Effector memory CD8-positive, alpha-beta T cell (primary cell): Measurements from ENCODE around the gene AHDC1.

Experiments used
- ATAC-seq: fragments of 150-1000 bp; cut with Tn5 transposase; replicated peaks from 2 replicates; pipeline ENCODE4 v1.10.0; 2021; ENCODE audit warnings: mild to moderate bottlenecking, moderate library complexity
- DNase-seq, 3 experiments: peaks; one replicate each; pipeline ENCODE4 v3.0.0; 2021
- H3K27ac Mint-ChIP-seq, 2 donors: one replicate each; pipeline ENCODE4 v1.8.0; 2022; ENCODE audit warnings: mild to moderate bottlenecking in 2 of 2, mixed read lengths in 2 of 2, moderate library complexity in 2 of 2
- H3K27me3 Mint-ChIP-seq, 2 donors: one replicate each; pipeline ENCODE4 v1.8.0; 2022; ENCODE audit warnings: mixed read lengths in 2 of 2
- H3K36me3 Mint-ChIP-seq: one replicate; pipeline ENCODE4 v1.8.0; 2022; ENCODE audit warnings: mild to moderate bottlenecking, moderate library complexity, mixed read lengths; ENCODE audit not compliant: insufficient read depth
- H3K4me1 Mint-ChIP-seq, 2 donors: one replicate each; pipeline ENCODE4 v1.8.0; 2022; ENCODE audit warnings: low read depth in 2 of 2, mixed read lengths in 2 of 2
- H3K4me3 Mint-ChIP-seq, 2 donors: one replicate each; pipeline ENCODE4 v1.8.0; 2022; ENCODE audit warnings: mild to moderate bottlenecking in 2 of 2, mixed read lengths in 2 of 2, moderate library complexity in 2 of 2
- H3K9me3 Mint-ChIP-seq, 2 donors: one replicate each; pipeline ENCODE4 v1.8.0; 2022; ENCODE audit warnings: mixed read lengths in 2 of 2

AHDC1 gene

DNA sequence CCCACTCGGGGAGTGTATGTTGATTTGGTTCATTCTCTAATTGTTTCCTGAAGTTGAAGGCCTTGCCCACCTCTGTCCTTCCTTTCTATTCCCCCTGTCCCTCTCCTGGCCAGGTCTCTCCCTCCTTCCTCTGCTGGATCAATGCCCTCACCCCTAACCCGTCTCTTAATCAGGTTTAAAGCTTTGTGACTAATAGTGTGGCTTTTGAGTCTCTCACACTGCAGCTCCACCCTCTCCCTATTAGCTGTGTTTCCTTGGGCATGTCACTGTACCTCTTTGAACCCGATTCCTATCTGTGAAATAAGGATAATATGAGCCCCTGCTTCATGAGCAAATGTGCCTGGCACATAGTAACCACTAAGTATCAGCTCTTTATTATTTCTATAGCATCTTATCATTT lies 20.5 kb downstream of the AHDC1 start:
- ATAC-seq (no peak), DNase-seq (no peak)
- H3K4me3 Mint-ChIP-seq, result no peak overlapping the region
- H3K4me1 Mint-ChIP-seq, result peaks cover 9 to 28% of the 10 kb centered on the region in 2 donors
- no peaks in the 10 kb centered on the region for H3K9me3 Mint-ChIP-seq
- H3K27ac Mint-ChIP-seq, result peak overlapping the region; percentile 7 to 35
- no peaks in the 10 kb centered on the region for H3K27me3 Mint-ChIP-seq
- H3K36me3 Mint-ChIP-seq, result peaks cover 8% of the 10 kb centered on the region

DNA sequence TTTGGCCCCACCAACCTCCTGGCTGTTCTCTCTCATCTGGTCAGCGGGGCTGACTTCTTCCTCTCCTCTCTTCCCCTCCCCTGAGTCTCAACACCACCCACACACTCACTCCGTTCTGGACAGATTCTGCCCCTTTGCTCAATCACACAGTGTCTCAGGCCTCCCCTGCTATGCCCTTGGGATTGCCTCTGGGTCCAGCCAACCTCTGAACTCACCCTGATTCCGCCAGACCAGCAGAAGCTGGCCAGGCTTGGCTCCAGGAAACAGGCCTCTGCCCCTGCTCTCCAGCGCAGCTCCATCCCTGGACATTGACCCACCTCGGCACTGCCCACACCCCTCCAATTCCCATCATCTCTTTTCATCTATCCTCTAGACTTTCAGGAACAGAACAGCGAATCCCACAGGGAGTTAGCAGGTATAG lies 22.1 kb downstream of the AHDC1 start:
- H3K9me3 Mint-ChIP-seq, result no peaks in the 10 kb centered on the region
- no peak overlapping the region for H3K4me3 Mint-ChIP-seq
- DNase-seq, result no peak
- H3K27me3 Mint-ChIP-seq, result no peaks in the 10 kb centered on the region
- ATAC-seq, result no peak
- peaks cover 10 to 28% of the 10 kb centered on the region in 2 donors for H3K4me1 Mint-ChIP-seq
- peak overlapping the region in 1 of 2 donors; percentile 50 for H3K27ac Mint-ChIP-seq
- peaks cover 11% of the 10 kb centered on the region for H3K36me3 Mint-ChIP-seq

DNA sequence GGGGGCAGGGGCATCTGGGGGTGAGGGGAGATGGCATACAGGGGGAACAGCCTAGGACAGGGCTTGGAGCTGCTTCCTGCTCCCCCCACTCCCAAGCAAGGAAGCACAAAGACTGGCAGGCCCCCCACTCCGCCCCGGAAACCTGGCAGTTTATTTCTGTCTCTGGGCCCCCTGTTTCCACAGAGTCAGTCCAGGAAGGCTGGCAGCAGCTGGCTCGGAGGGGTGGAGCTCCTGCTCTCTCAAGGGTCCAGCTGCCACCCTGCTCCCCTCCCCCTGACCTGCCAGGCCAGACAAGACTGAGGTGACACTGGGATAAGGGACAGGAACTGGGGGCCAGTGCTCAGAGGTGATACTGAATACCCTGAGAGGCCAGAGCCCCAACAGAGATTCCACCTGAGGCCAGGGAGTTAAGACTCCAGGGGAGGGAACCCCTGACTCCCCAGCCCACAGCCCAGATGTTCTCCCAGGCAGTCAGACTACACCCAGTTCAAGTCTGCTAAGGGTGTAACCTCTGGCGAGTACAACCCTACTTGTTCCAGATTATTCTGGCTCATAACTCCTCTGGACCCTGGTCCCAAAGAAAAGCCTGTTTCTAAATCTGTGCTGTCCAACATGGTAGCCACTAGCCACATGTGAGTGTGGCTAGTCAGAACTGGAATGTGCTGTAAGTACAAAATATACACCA lies 26.3 kb downstream of the AHDC1 start:
- H3K9me3 Mint-ChIP-seq, result no peaks in the 10 kb centered on the region
- H3K4me1 Mint-ChIP-seq, result peaks cover 16 to 31% of the 10 kb centered on the region in 2 donors
- H3K4me3 Mint-ChIP-seq, result no peak overlapping the region
- DNase-seq (no peak), ATAC-seq (no peak)
- peaks cover 14% of the 10 kb centered on the region for H3K36me3 Mint-ChIP-seq
- H3K27ac Mint-ChIP-seq, result peak overlapping the region in 1 of 2 donors; percentile 6
- H3K27me3 Mint-ChIP-seq, result no peaks in the 10 kb centered on the region

DNA sequence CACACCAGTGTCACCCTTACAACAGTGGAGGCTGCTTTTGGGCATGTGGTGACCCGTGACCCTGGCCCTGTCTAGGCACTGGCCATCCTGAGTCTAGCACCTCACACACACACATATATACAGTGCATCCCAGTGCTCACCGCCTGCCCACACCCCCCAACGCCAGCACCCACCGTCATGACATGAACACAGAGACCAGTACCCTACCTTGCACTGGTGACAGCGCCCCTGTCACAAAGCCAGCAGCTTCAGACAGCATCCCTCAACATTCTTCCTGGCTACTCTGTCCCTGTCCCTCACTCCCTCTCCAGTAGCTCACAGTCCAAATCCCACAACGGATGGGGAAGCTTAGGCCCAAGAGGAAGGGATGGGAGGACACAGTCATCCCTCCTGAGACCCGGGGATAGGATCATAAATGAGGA lies 27.1 kb downstream of the AHDC1 start:
- peaks cover 7% of the 10 kb centered on the region for H3K36me3 Mint-ChIP-seq
- H3K9me3 Mint-ChIP-seq, result no peaks in the 10 kb centered on the region
- peaks cover 16 to 34% of the 10 kb centered on the region in 2 donors for H3K4me1 Mint-ChIP-seq
- H3K27ac Mint-ChIP-seq, result no peak overlapping the region
- no peaks in the 10 kb centered on the region for H3K27me3 Mint-ChIP-seq
- no peak for DNase-seq
- no peak for ATAC-seq
- no peak overlapping the region for H3K4me3 Mint-ChIP-seq

DNA sequence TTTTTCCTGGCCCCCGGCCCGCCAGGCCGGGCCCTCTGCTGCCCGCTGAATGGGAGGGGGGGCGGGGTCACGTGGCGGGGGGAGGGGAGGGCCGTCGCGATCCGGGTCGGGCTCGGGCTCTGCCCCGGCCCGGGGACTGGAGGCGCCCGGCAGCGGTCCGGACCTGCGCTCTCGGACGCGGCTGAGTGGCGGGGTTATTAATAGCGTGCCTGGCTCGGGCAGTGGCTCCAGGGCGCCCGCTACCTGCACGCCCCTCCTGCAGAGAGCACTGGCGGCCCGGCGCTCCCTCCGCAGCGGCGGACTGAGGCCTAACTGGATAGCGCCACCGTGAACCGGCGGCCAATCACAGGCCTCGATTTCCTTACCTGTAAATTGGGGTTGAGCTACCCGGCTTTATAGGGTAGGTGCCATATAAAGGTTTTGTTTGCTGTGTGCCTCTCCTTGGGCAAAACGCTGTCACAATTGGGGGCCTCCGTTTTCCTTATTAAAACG lies 28.1 kb downstream of the AHDC1 start:
- DNase-seq (no peak), ATAC-seq (no peak)
- H3K27ac Mint-ChIP-seq, result no peak overlapping the region
- no peaks in the 10 kb centered on the region for H3K27me3 Mint-ChIP-seq
- peak overlapping the region in 1 of 2 donors; percentile 15 for H3K4me3 Mint-ChIP-seq
- H3K36me3 Mint-ChIP-seq, result peaks cover 6% of the 10 kb centered on the region
- peaks cover 13 to 32% of the 10 kb centered on the region in 2 donors for H3K4me1 Mint-ChIP-seq
- H3K9me3 Mint-ChIP-seq, result no peaks in the 10 kb centered on the region

DNA sequence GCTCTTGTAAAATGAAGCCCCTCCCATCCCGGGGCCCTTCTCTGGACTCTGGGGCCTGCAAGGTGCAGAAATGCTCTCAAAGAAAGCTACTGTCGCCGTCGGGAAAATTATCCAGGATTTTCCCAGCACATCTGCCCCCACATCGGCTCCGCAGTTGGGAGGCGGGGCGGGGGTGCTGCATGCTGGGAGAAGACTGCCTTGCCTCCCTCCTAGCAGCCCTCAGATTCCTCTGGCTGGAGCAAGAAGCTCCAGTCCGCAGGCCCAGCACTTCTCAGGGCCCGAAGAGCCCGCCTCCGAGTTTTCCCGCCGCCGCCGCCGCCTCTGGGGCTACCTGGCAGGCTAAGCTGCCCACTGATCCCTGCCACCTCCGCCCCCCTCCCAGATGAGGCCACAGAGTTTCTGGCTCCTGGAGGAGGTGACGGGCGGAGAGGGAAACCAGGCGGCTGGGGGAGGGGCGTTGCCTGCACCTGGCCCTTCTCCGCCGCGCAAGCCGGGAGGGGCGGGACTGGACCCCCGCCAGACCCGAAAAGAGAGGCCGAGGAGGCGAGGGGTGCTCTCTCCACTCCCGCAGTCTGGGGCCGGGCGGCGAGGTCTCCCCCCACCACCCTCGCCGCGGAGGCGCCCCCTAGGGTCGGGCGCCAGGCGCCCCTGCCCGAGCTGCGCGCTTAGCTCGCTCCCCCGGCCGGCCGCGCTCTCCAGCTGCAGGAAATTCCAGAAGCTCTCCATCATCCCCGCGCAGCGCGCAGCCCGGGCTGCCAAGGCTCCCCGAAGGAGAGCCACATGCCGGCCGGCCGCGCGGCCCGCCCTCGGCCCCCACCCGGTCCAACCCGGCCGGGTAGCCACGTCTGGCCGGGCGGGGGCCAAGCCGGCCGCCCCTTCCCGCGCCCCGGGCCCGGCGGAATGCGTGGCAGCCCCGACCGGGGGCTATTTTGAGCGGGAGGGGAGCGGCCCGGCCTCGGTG lies 28.8 kb downstream of the AHDC1 start:
- no peak for DNase-seq
- peaks cover 14 to 27% of the 10 kb centered on the region in 2 donors for H3K4me1 Mint-ChIP-seq
- H3K36me3 Mint-ChIP-seq, result peaks cover 8% of the 10 kb centered on the region
- ATAC-seq, result peak; percentile 14
- H3K4me3 Mint-ChIP-seq, result no peak overlapping the region
- H3K9me3 Mint-ChIP-seq, result no peaks in the 10 kb centered on the region
- no peak overlapping the region for H3K27ac Mint-ChIP-seq
- H3K27me3 Mint-ChIP-seq, result no peaks in the 10 kb centered on the region

DNA sequence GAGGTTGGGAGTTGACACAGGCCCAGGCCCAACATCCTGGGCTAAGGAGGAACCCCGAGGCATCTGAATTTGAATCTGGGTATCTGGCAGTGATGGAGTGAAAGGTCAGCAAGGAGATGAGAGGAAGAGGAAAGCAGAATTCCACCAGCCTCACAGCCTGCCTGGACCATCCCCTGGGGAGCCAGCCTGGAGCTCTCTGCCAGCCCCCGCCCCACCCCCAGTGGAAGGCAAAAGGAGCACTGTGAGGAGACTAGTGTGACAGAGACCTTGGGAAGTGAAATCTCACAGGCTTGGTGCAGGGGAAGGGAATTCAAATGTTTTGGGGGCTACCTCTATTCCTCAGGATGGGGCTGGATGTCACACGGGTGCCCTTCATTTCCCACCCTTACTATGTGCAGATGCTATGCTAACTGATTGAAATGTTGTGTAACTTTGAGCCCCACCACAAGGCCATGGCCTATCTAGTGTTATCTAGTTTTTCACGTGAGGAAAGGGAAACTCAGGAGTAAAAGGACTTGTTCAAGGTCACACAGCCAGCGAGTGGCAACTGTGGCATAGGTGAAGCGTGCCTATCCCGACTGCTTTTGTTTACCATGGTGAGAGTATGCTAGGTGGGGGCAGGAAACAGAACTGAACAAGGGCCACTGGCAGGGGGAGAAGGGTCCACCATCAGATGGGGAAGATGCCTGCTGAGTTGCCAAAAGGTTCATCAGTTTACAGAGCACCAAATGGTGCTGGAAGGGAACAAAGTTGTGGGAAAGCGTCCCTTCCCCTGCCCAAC lies 29.8 kb downstream of the AHDC1 start:
- peaks cover 18 to 25% of the 10 kb centered on the region in 2 donors for H3K4me1 Mint-ChIP-seq
- DNase-seq (no peak), ATAC-seq (no peak)
- no peaks in the 10 kb centered on the region for H3K9me3 Mint-ChIP-seq
- no peaks in the 10 kb centered on the region for H3K27me3 Mint-ChIP-seq
- H3K36me3 Mint-ChIP-seq, result peaks cover 8% of the 10 kb centered on the region
- peak overlapping the region in 1 of 2 donors; percentile 26 for H3K27ac Mint-ChIP-seq
- peak overlapping the region in 1 of 2 donors; percentile 11 for H3K4me3 Mint-ChIP-seq

DNA sequence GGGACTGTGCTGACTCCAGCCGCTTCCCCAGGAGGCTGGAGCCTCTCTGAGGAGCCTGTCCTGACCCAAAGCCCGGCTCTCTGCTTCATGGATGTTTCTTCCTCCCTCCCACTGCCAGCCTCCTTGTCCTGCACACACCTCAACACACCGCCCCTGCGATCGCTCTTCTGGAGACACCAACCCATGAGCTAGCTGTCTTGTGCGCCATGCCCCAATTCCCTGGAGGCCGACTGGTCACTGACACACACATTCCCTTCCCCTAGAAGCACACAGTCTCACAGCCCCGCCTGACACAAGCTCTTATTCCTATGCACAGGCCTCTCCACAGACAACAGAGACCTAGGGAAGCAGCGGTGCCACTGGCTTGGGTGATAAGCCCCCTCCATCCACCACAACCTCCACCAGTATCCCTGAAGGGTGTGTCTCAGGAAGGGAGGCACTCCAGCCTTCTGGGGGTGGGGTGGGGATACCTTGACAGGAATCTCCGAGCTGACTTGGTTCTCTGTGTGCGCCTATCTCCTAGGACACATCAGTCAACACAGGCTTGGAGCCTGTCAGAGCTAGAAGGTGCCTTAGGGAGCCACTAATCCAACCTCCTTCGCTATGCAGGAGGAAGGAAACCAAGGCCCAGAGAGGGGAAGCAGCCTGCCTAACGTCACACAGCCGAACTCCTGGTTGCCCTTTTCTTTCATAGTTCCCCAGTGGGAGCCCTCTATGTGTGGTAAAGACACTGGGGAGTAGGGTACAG lies 31.1 kb downstream of the AHDC1 start:
- peaks cover 25 to 33% of the 10 kb centered on the region in 2 donors for H3K4me1 Mint-ChIP-seq
- ATAC-seq, result no peak
- no peak for DNase-seq
- H3K4me3 Mint-ChIP-seq, result no peak overlapping the region
- peak overlapping the region in 1 of 2 donors; percentile 29 for H3K27ac Mint-ChIP-seq
- H3K9me3 Mint-ChIP-seq, result no peaks in the 10 kb centered on the region
- no peaks in the 10 kb centered on the region for H3K27me3 Mint-ChIP-seq
- peaks cover 8% of the 10 kb centered on the region for H3K36me3 Mint-ChIP-seq

DNA sequence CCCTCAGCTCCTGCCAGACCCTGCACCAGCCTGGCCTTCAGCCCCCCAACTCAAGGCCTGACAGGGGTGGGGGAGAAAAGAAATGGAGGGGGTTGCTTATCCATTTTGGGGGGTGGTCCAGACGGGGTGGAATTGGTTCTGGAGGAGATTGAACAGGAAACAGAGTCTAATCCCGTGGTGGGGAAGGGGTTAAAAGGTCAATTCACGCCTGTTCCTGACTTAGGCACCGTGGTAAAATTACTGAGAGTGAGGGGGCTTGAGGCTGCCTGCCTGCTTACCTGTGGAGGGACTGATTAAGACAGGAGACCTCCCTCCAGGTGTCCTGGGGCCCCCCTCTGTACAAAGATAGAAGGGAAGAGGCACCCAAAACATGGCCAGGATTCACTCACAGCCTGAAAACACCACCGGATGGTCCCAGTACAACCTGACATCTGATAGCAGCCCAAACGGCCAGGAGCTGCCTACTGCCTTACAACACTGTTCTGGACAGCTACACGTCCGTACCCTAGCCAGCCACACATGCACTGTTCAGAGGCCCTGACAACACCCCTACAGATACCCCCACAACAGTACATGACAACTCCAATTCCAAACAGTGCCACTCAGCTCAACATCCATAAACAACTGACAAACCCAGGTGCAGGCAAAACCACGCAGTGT lies 31.8 kb downstream of the AHDC1 start:
- Mint-ChIP-seq H3K27me3 (no peaks in the 10 kb centered on the region), H3K36me3 (peaks cover 8% of the 10 kb centered on the region), H3K9me3 (no peaks in the 10 kb centered on the region), H3K4me3 (no peak overlapping the region), H3K4me1 (peaks cover 28 to 37% of the 10 kb centered on the region in 2 donors), H3K27ac (peak overlapping the region in 1 of 2 donors; percentile 29)
- DNase-seq, result no peak
- no peak for ATAC-seq

DNA sequence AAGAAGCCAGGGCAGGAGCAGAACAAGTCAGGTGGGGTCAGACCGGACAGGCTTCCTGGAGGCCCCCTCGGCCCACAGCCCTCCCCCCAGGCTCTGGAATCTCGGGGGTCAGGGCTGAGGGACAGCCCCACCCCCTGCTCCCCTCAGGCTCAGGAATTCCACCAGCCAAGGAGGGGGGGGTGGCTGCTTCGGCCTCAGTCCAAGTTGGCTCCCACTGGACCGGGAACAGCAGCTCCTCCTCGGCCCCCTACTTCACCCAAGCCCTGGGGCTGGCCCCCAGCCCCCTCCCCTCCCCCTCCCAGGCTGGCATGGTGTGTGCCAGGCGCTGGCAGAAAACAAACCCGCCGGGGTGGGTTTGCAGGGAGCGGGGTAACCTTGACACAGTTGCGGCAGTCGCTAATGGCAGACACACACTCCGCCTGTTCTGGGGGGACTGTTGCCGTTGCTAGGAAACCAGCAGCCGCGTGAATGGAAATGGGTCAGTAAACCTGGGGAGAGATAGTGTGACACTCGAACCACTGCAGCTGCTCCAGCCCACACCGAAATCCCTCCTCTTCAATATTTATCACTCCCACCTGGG lies 32.4 kb downstream of the AHDC1 start:
- Mint-ChIP-seq H3K36me3 (peaks cover 3% of the 10 kb centered on the region), H3K4me3 (no peak overlapping the region)

DNA sequence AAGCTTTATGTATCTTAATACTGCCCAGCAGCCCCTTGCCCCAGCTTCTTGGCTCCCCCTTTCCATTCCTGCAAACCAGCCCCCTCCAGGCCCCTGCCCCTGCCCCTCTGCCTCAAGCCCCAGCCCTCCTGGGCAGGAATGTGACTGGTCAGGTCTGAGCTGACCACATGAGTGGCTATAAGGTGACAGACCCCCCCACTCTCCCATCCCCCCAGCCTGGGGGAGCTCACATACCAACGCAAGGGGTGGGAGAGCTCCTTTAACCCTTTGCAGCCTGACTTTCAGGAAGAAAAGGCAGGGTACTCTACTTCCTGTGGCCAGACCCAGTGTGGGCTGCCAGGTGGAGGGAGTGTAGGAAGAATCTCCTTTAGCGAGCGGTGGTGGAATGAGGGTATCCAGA lies 33.2 kb downstream of the AHDC1 start:
- Mint-ChIP-seq H3K36me3 (peaks cover 2% of the 10 kb centered on the region), H3K27me3 (no peaks in the 10 kb centered on the region), H3K27ac (peak overlapping the region; percentile 76 to 84), H3K4me1 (peaks cover 28 to 44% of the 10 kb centered on the region in 2 donors), H3K4me3 (no peak overlapping the region), H3K9me3 (no peaks in the 10 kb centered on the region)
- DNase-seq (no peak), ATAC-seq (no peak)

More for the DNA sequence above, 32.4 kb downstream of the AHDC1 start:
- no peaks in the 10 kb centered on the region for H3K27me3 Mint-ChIP-seq
- no peak overlapping the region for H3K27ac Mint-ChIP-seq
- peaks cover 28 to 37% of the 10 kb centered on the region in 2 donors for H3K4me1 Mint-ChIP-seq
- ATAC-seq (no peak), DNase-seq (no peak)
- H3K9me3 Mint-ChIP-seq, result no peaks in the 10 kb centered on the region

DNA sequence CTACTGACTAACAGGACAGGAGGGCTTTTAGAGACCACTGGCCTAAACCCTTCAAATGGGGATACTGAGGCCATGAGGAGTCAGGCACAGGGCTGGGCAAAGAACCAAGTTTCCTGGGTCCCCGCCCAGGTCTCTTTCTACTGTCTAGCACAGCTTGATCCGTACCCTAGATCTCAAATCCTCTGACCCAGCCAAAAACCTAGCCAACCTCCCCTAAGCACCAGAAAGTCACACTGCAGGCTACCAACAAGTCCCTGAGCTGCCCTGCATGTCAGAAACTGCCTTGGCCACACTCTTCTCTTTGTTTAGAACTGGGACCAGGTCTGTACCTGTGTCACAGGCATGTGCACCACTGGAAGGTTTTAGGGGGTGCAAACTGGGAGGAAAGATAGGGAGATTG lies 33.6 kb downstream of the AHDC1 start:
- Mint-ChIP-seq H3K27me3 (no peaks in the 10 kb centered on the region), H3K4me3 (peak overlapping the region in 1 of 2 donors; percentile 76), H3K27ac (peak overlapping the region; percentile 76 to 84), H3K9me3 (no peaks in the 10 kb centered on the region), H3K4me1 (peaks cover 28 to 44% of the 10 kb centered on the region in 2 donors), H3K36me3 (peaks cover 2% of the 10 kb centered on the region)
- no peak for DNase-seq
- ATAC-seq, result no peak
